Naive thymus-derived CD4-positive, alpha-beta T cell (primary cell): ENCODE measurements around the gene ATP6V0C. TPM values are rescaled to one million over a fixed set of nuclear protein-coding genes. Genes with fewer than 3 reads are reported as not detected.

Experiments
- ATAC-seq: fragments of 150-1000 bp; cut with Tn5 transposase; 2 replicates; pipeline ENCODE4 v1.10.0; 2021; ENCODE audit warnings: mild to moderate bottlenecking, moderate library complexity
- CTCF ChIA-PET: fragments of 350-600 bp; sonication (Branson Sonifier 250); formaldehyde crosslinking; loops from one replicate; lab custom pipeline; 2021; ENCODE audit warnings: antibody characterized with exemption; lab: Charles Lee
- POLR2A ChIA-PET: fragments of 350-600 bp; sonication (Branson Sonifier 250); formaldehyde crosslinking; loops from one replicate; lab custom pipeline; 2021; ENCODE audit warnings: antibody characterized with exemption, inconsistent platforms; lab: Charles Lee
- DNase-seq, 9 donors: peaks; one replicate each; pipeline versions ENCODE4 v3.0.0 to v3.0.0-alpha.2; 2020 to 2022; ENCODE audit warnings: mixed read lengths in 1 of 9
- H3K27ac ChIP-seq: one replicate; pipeline ENCODE4 v1.7.0; 2013; ENCODE audit warnings: mild to moderate bottlenecking, low read depth, low read length, moderate library complexity
- H3K27me3 ChIP-seq, 2 donors: one replicate each; pipeline ENCODE4 v1.7.0; 2013; ENCODE audit warnings: low read length in 2 of 2, mild to moderate bottlenecking in 2 of 2, moderate library complexity in 2 of 2; ENCODE audit not compliant: control insufficient read depth in 2 of 2, insufficient read depth in 2 of 2
- H3K36me3 ChIP-seq, 3 experiments: 1 replicate in 2 of 3; 2 replicates in 1 of 3; pipeline ENCODE4 v1.7.0; 2013; ENCODE audit warnings: low read length in 3 of 3, mild to moderate bottlenecking in 3 of 3, moderate library complexity in 1 of 3; ENCODE audit not compliant: insufficient read depth in 3 of 3, control insufficient read depth in 2 of 3
- H3K4me1 ChIP-seq, 2 donors: one replicate each; pipeline ENCODE4 v1.7.0; 2013; ENCODE audit warnings: low read length in 2 of 2, mild to moderate bottlenecking in 2 of 2, moderate library complexity in 1 of 2; ENCODE audit not compliant: control insufficient read depth in 2 of 2, insufficient read depth in 2 of 2
- H3K4me3 ChIP-seq: 2 replicates; pipeline ENCODE4 v1.7.0; 2013; ENCODE audit warnings: mild to moderate bottlenecking, low read length
- H3K9me3 ChIP-seq, 3 experiments: 1 replicate in 2 of 3; 2 replicates in 1 of 3; pipeline ENCODE4 v1.7.0; 2013; ENCODE audit warnings: low read length in 3 of 3; ENCODE audit not compliant: control insufficient read depth in 2 of 3
- H3K27ac Mint-ChIP-seq, 9 donors: one replicate each; pipeline ENCODE4 v1.8.0; 2020 to 2022; ENCODE audit warnings: mixed read lengths in 9 of 9, mild to moderate bottlenecking in 8 of 9, moderate library complexity in 5 of 9, inconsistent platforms in 2 of 9
- H3K27me3 Mint-ChIP-seq, 5 donors: one replicate each; pipeline ENCODE4 v1.8.0; 2021 to 2022; ENCODE audit warnings: mixed read lengths in 5 of 5, mild to moderate bottlenecking in 1 of 5
- H3K36me3 Mint-ChIP-seq, 5 donors: one replicate each; pipeline ENCODE4 v1.8.0; 2020 to 2022; ENCODE audit warnings: mixed read lengths in 5 of 5, mild to moderate bottlenecking in 3 of 5, inconsistent platforms in 1 of 5
- H3K4me1 Mint-ChIP-seq, 7 donors: one replicate each; pipeline ENCODE4 v1.8.0; 2020 to 2022; ENCODE audit warnings: mixed read lengths in 7 of 7, mild to moderate bottlenecking in 3 of 7, inconsistent platforms in 1 of 7
- H3K4me3 Mint-ChIP-seq, 10 donors: one replicate each; pipeline ENCODE4 v1.8.0; 2020 to 2022; ENCODE audit warnings: mild to moderate bottlenecking in 10 of 10, mixed read lengths in 10 of 10, moderate library complexity in 6 of 10, inconsistent platforms in 2 of 10
- H3K9me3 Mint-ChIP-seq, 11 donors: one replicate each; pipeline ENCODE4 v1.8.0; 2020 to 2022; ENCODE audit warnings: mixed read lengths in 11 of 11, mild to moderate bottlenecking in 4 of 11, inconsistent platforms in 1 of 11, moderate library complexity in 1 of 11
- intact Hi-C, 2 donors: fragments of 100-400 bp; cut with micrococcal nuclease; formaldehyde crosslinking; loops; one replicate each; pipeline ENCODE4 v1.15.1; 2023
- polyA plus RNA-seq, 2 donors: library from polyadenylated mRNA; unstranded; fragments of 300-500 nt; fragmentation: Illumina TruSeq; gene quantifications; one replicate each; pipeline ENCODE4 v1.2.3, GENCODE V29; 2021
- total RNA-seq, 6 experiments: library from RNA in 5 of 6; stranded (reverse) in 5 of 6; gene quantifications; 1 replicate in 5 of 6; 2 replicates in 1 of 6; pipeline ENCODE4 v1.2.3 and lab custom pipeline; 2021 to 2026

ATP6V0C gene
- total and polyA plus RNA-seq, 7 experiments from 2014 or later, result 76.5 to 303 (median 108) TPM

GRCh38 chr16:2473999-2474876 is 39.5 kb upstream of the ATP6V0C start:
- Histone ChIP-seq H3K27ac (peak overlapping the region; percentile 66), H3K36me3 (no peaks in the 10 kb centered on the region), H3K4me3 (peak overlapping the region; percentile 71), H3K9me3 (no peaks in the 10 kb centered on the region), H3K27me3 (peaks cover 4 to 18% of the 10 kb centered on the region in 2 donors), H3K4me1 (peaks cover 11 to 12% of the 10 kb centered on the region in 2 donors)
- ChIA-PET POLR2A (interaction anchor here (0.5 kb wide), 1 partner anchor 328 kb away, joined by 3 read pairs; no protein-coding TSS in a partner anchor), CTCF (no interaction called here)
- peaks cover 15 to 32% (median 20%) of the 10 kb centered on the region in 7 donors for H3K4me1 Mint-ChIP-seq
- H3K27ac Mint-ChIP-seq, result no peak overlapping the region
- intact Hi-C loops, result loop anchor here (1.0 to 5.0 kb wide), 6 partner anchors 13 to 208 kb away; partner anchors contain the start of genes CCNF (in 2 of the 2), AMDHD2 (in 1 of the 2), KCTD5 (in 1 of the 2) and RNPS1 (in 1 of the 2)
- ATAC-seq (peak; percentile 82), DNase-seq (peak; percentile 43 to 64 (median 59))
- peak overlapping the region; percentile 49 to 79 (median 66) for H3K4me3 Mint-ChIP-seq
- H3K36me3 Mint-ChIP-seq, result peaks cover 0 to 1% (median 0%) of the 10 kb centered on the region in 5 donors
- H3K27me3 Mint-ChIP-seq, result peaks cover 12 to 38% (median 19%) of the 10 kb centered on the region in 5 donors
- no peaks in the 10 kb centered on the region for H3K9me3 Mint-ChIP-seq

DNA sequence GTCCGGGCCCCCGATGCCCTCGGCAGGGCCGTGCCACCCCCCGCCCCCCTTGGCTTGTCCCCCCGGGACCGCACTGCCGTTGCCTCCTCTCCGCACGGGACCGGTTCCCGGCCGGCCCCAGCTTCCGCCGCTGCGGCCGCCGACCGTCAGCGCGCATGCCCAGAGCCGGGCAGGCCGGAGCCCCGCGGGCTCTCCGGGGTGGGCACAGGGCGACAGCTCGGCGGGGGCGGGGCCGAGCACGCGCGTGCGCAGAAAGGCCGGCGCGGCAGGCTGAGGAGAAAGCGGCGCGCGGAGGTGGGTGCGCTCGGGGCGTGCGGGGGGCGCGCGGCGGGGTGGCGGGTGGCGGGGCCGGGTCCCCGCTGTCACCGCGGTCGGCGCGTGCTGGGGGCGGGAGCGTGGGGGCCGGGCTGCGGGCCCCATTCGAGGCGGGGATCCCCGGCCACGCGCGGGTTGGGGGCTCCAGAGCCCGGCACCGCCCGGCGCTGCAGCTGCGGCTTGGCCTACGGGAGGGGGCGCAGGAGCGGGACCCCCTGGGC is 38.8 kb upstream of the ATP6V0C start, which contains the start of gene TBC1D24:
Gene TBC1D24 (plus strand): TSS at position 251 of the 536 bp plus-strand sequence. CDS start 21,022 bp downstream, outside the sequence.
- DNase-seq (peak; percentile 41 to 94 (median 65)), ATAC-seq (peak; percentile 80)
- CTCF ChIA-PET, result interaction anchor here (0.8 kb wide), 1 partner anchor 12 kb away, joined by 3 read pairs; no protein-coding TSS in a partner anchor
- Mint-ChIP-seq H3K9me3 (no peaks in the 10 kb centered on the region), H3K27ac (no peak within 1 kb of the TSS), H3K36me3 (peaks cover 0 to 1% (median 0%) of the 10 kb centered on the region in 5 donors), H3K4me1 (peaks cover 14 to 34% (median 17%) of the 10 kb centered on the region in 7 donors), H3K4me3 (peak within 1 kb of the TSS; percentile 61 to 81 (median 73)), H3K27me3 (peaks cover 7 to 31% (median 13%) of the 10 kb centered on the region in 5 donors)
- H3K9me3 ChIP-seq, result no peaks in the 10 kb centered on the region
- intact Hi-C loops, result loop anchor here (1.0 to 5.0 kb wide), 6 partner anchors 12 to 208 kb away; partner anchors contain the start of genes CCNF (in 2 of the 2), TEDC2 (in 2 of the 2), AMDHD2 (in 1 of the 2) and KCTD5 (in 1 of the 2)
- peaks cover 4 to 14% of the 10 kb centered on the region in 2 donors for H3K27me3 ChIP-seq
- peak within 1 kb of the TSS; percentile 66 for H3K27ac ChIP-seq
- H3K4me1 ChIP-seq, result peaks cover 11 to 12% of the 10 kb centered on the region in 2 donors
- no peaks in the 10 kb centered on the region for H3K36me3 ChIP-seq
- POLR2A ChIA-PET, result interaction anchor here (0.5 kb wide), 1 partner anchor 329 kb away, joined by 3 read pairs; no protein-coding TSS in a partner anchor
- peak within 1 kb of the TSS; percentile 71 for H3K4me3 ChIP-seq

- peak overlapping the region; percentile 61 to 81 (median 68) for H3K4me3 Mint-ChIP-seq
- Histone ChIP-seq H3K4me3 (peak overlapping the region; percentile 39), H3K9me3 (no peaks in the 10 kb centered on the region), H3K27me3 (peaks cover 4 to 9% of the 10 kb centered on the region in 2 donors), H3K27ac (peak overlapping the region; percentile 35), H3K36me3 (no peaks in the 10 kb centered on the region), H3K4me1 (peaks cover 11 to 12% of the 10 kb centered on the region in 2 donors)
- peaks cover 0 to 1% (median 0%) of the 10 kb centered on the region in 5 donors for H3K36me3 Mint-ChIP-seq
- ATAC-seq (peak; percentile 49), DNase-seq (peak in 3 of 9 donors; percentile 27 to 35 (median 35))
- POLR2A ChIA-PET, result no interaction called here
- intact Hi-C loops, result loop anchor here in 1 of 2 donors (1.0 kb wide), 1 partner anchor 15 kb away; the partner anchor contains the start of gene TEDC2
- H3K9me3 Mint-ChIP-seq, result no peaks in the 10 kb centered on the region
- CTCF ChIA-PET, result interaction anchor here (0.8 kb wide), 1 partner anchor 11 kb away, joined by 3 read pairs; no protein-coding TSS in a partner anchor
- peaks cover 13 to 36% (median 16%) of the 10 kb centered on the region in 7 donors for H3K4me1 Mint-ChIP-seq
- peak overlapping the region in 1 of 9 donors; percentile 48 for H3K27ac Mint-ChIP-seq
- peaks cover 0 to 24% (median 6%) of the 10 kb centered on the region in 5 donors for H3K27me3 Mint-ChIP-seq
Observed at GRCh38 chr16:2475413-2476344, 38.1 kb upstream of the ATP6V0C start.

DNA sequence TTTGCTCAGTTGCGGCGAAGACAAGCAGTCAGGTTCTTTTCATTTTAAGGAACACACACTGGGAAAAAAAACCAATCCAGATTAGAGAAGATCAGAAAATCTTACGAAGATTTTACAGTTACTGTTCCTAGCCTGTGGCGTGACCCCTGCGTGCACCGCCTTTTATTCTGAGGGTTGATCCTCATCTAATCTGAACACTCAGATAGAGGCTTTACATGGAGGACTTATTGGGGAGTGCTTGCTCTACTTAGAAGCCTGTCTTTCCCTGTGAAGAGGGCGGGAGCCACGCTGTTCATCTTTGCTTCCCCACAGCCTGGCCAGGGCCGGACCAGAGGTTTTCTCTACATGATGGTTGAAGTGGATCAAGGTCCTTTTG is 37.4 kb upstream of the ATP6V0C start:
- Histone ChIP-seq H3K4me1 (peaks cover 11 to 12% of the 10 kb centered on the region in 2 donors), H3K27me3 (peaks cover 4 to 9% of the 10 kb centered on the region in 2 donors), H3K4me3 (peak overlapping the region; percentile 39), H3K9me3 (no peaks in the 10 kb centered on the region), H3K27ac (no peak overlapping the region), H3K36me3 (no peaks in the 10 kb centered on the region)
- ChIA-PET CTCF (no interaction called here), POLR2A (interaction anchor here (0.9 kb wide), 1 partner anchor 16 kb away, joined by 5 read pairs; the partner anchor contains the start of gene TEDC2)
- DNase-seq (no peak), ATAC-seq (no peak)
- Mint-ChIP-seq H3K4me3 (peak overlapping the region; percentile 61 to 80 (median 68)), H3K27ac (peak overlapping the region in 1 of 9 donors; percentile 48), H3K36me3 (peaks cover 0 to 1% (median 0%) of the 10 kb centered on the region in 5 donors), H3K27me3 (peaks cover 0 to 23% (median 6%) of the 10 kb centered on the region in 5 donors), H3K9me3 (no peaks in the 10 kb centered on the region), H3K4me1 (peaks cover 13 to 39% (median 16%) of the 10 kb centered on the region in 7 donors)
- intact Hi-C loops, result no loop called here

- ATAC-seq (no peak), DNase-seq (no peak)
- Mint-ChIP-seq H3K27me3 (peaks cover 0 to 23% (median 6%) of the 10 kb centered on the region in 5 donors), H3K4me1 (peaks cover 13 to 39% (median 16%) of the 10 kb centered on the region in 7 donors), H3K9me3 (no peaks in the 10 kb centered on the region), H3K27ac (peak overlapping the region in 2 of 9 donors; percentile 14 to 16), H3K4me3 (peak overlapping the region; percentile 61 to 80 (median 68)), H3K36me3 (peaks cover 0 to 1% (median 0%) of the 10 kb centered on the region in 5 donors)
- peaks cover 11 to 12% of the 10 kb centered on the region in 2 donors for H3K4me1 ChIP-seq
- no peaks in the 10 kb centered on the region for H3K9me3 ChIP-seq
- CTCF ChIA-PET, result no interaction called here
- no peak overlapping the region for H3K27ac ChIP-seq
- H3K27me3 ChIP-seq, result peaks cover 4 to 9% of the 10 kb centered on the region in 2 donors
- POLR2A ChIA-PET, result interaction anchor here (0.9 kb wide), 1 partner anchor 17 kb away, joined by 5 read pairs; the partner anchor contains the start of gene TEDC2
- intact Hi-C loops, result no loop called here
- no peaks in the 10 kb centered on the region for H3K36me3 ChIP-seq
- H3K4me3 ChIP-seq, result no peak overlapping the region
Observed at GRCh38 chr16:2476741-2477140, 37.0 kb upstream of the ATP6V0C start.
